ENCODE results near the gene KDM8.

KDM8 gene

DNA sequence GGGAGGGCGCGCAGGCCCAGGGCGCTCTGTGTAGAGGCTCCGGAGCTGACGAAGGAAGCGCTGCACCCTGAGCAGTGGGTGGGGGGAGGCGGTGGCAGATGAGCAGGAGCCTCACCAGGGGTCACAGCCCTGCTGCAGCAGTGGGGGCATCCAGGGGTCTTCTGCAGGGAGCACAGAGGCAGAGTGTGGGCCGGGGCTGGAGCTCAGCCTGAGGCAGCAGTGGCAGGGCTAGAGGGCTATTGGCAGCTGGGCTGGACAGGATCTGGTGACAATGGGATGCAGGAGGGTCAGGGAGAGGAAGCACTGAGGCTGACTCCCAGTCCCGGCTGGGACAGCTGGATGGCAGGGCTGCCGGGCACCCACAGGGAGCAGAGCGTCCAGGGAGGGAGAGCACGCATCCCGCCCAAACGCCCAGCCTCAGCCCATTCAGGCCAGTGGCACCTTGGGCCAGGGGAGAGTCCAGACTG, 21.0 kb downstream of the KDM8 start:
- Histone ChIP-seq H3K4me1 (ENCODE audit: insufficient read depth, low read length) (no peaks in the 10 kb centered on the region), H3K36me3 (ENCODE audit: insufficient read depth, low read length) (no peaks in the 10 kb centered on the region; the same call in 1 of the 2 replicates), H3K9me3 (ENCODE audit: control insufficient read depth, insufficient read depth, low read length) (no peaks in the 10 kb centered on the region), H3K9ac (ENCODE audit: low read depth, low read length) (no peak overlapping the region)

DNA sequence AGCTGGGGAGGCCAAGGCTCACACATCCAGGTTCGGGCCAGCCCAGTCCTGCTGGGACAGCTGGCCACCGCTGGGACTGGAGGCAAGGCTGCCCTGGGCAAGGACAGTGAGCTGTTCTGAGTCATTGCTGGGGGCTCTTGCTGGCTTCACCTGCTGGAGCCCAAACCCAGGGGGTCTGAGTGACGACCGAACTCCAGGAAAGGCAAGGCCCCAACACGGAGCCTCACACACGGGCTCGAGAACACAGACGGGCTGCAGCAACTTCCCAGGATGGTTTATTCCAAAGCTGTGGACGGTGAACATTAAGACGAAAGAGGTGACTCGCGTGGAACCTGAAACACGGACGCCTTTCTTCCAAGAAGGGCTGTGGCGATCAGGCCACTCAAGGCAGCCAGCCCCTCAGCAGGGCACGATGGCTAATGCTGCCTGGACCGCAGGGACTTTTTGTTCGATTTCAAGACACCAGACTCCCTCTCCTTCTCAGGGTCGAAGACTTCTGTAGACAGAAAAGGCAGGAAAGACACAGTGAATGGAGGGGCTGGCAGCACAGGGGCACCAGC, 21.5 kb downstream of the KDM8 start:
- Histone ChIP-seq H3K9ac (ENCODE audit: low read depth, low read length) (no peak overlapping the region), H3K9me3 (ENCODE audit: control insufficient read depth, insufficient read depth, low read length) (no peaks in the 10 kb centered on the region), H3K36me3 (ENCODE audit: insufficient read depth, low read length) (no peaks in the 10 kb centered on the region; the same call in 1 of the 2 replicates), H3K4me1 (ENCODE audit: insufficient read depth, low read length) (no peaks in the 10 kb centered on the region)

DNA sequence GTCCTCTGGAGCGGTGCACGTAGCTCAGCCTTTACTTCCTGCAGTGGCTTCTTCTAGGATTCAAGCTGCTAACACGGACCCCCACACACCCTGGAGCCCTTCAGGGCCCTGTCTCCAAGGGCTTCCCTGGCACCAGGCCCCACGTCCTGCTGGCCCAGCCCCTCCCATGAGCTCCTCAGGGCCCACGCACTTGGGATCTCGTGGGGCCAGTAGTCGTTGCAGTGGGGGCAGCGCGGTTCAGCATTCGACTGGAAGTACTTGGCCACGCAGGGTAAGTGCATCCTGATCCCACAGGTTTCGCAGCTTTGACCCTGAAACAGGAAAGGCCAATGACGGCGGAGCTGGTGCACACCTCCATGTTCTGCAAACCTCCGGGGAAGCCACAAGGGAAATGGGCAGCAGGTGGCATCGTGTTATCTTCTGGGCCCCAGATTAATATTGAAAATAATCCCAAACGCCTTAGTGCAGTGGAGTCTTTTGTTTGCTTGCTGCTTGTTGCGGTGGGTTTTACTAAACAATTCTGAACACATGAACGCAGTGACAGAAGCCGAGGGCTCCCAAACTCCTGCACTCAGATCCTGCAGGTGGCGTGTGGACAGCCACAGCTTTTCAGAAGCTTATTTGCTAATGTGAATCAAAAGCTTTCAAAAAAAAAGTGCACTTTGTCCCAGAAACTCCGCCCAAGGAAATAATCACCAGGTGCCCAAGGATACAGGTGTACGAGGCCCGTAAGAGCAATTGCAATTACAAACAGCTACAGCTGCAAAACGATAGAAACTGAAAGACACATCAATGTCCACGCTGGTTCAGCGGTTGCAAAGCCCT, 22.4 kb downstream of the KDM8 start:
- H3K4me1 ChIP-seq (ENCODE audit: insufficient read depth, low read length) = no peaks in the 10 kb centered on the region
- H3K36me3 ChIP-seq (ENCODE audit: insufficient read depth, low read length) = no peaks in the 10 kb centered on the region
- no peaks in the 10 kb centered on the region for H3K9me3 ChIP-seq (ENCODE audit: control insufficient read depth, insufficient read depth, low read length)
- H3K9ac ChIP-seq (ENCODE audit: low read depth, low read length) = no peak overlapping the region

DNA sequence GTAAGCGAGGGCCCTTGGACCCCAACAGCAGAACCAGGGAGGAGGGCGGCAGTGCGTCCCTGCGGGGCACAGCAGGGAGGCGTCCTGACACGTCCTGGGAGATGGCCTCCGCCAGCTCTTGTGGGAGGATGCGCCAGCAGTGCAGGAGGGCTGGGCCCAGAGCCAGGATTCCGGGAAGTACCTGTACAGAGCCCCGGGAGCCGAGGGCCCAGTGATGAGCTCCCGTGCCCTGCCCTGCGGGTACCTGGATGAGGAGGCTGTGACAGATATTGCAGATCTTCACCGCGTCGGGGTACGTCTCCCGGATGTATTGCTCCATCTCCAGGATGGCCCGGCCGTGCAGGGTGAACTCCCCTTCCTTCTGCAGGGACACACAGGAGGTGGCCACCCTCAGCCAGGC, 23.1 kb downstream of the KDM8 start:
- Histone ChIP-seq H3K4me1 (ENCODE audit: insufficient read depth, low read length) (no peaks in the 10 kb centered on the region), H3K9ac (ENCODE audit: low read depth, low read length) (no peak overlapping the region), H3K9me3 (ENCODE audit: control insufficient read depth, insufficient read depth, low read length) (no peaks in the 10 kb centered on the region), H3K36me3 (ENCODE audit: insufficient read depth, low read length) (no peaks in the 10 kb centered on the region)

DNA sequence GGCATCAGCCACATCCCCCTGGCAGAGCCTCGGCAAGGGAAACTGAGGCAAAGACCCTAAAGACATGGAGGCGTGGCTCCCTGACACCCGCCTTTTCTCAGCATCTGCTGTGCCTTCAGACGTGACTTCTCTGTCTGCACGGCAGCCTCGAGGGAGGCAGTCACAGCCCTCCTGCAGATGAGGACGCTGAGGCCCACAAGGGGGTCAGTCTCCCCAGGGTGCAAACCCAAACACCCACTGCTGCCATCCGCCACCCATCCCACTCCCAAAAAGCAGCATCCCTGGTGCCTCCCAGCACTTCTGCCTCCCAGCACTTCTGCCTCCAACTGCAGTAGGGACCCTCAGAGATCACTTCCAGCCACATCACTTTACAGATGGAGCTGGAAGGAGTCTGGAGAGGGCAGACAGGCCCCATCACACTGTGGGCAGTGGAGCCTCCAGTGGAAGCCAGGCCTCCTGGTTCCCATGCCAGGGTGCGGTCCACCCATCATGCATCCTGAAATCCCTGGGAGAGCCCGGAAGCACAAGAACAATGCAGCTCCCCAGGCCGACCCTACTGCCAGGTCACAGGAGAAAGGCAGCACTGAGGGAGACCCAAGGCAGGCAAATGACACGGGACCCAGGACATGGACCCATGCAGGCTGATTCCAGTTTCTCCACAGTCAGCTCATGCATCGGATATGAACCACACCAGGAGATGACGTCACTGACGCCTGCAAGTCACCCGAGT, 23.8 kb downstream of the KDM8 start:
- Histone ChIP-seq H3K4me1 (ENCODE audit: insufficient read depth, low read length) (no peaks in the 10 kb centered on the region), H3K9ac (ENCODE audit: low read depth, low read length) (no peak overlapping the region)

DNA sequence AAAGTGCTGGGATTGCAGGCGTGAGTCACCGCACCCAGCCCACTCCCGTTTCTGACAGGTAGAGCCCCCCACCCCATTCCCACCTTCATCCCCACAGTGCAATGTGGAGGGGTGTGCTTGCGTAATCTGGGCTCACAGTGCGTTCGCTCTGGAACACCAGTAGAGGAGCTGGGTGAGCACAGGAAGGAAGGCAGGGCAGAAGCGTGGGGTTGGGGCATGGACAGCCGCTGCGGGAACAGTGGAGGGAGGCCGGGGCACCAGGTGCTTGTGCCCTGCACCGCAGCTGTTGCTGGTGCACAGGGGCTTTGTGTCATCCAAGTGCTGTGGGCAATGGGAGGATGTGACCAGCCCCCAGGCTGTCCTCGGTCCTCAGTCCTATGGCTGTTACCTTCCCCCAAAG, 24.7 kb downstream of the KDM8 start:
- Histone ChIP-seq H3K36me3 (ENCODE audit: insufficient read depth, low read length) (no peaks in the 10 kb centered on the region), H3K4me1 (ENCODE audit: insufficient read depth, low read length) (no peaks in the 10 kb centered on the region), H3K9ac (ENCODE audit: low read depth, low read length) (no peak overlapping the region), H3K9me3 (ENCODE audit: control insufficient read depth, insufficient read depth, low read length) (no peaks in the 10 kb centered on the region)

More for the DNA sequence above, 23.8 kb downstream of the KDM8 start:
- H3K36me3 ChIP-seq (ENCODE audit: insufficient read depth, low read length) = no peaks in the 10 kb centered on the region
- H3K9me3 ChIP-seq (ENCODE audit: control insufficient read depth, insufficient read depth, low read length) = no peaks in the 10 kb centered on the region

DNA sequence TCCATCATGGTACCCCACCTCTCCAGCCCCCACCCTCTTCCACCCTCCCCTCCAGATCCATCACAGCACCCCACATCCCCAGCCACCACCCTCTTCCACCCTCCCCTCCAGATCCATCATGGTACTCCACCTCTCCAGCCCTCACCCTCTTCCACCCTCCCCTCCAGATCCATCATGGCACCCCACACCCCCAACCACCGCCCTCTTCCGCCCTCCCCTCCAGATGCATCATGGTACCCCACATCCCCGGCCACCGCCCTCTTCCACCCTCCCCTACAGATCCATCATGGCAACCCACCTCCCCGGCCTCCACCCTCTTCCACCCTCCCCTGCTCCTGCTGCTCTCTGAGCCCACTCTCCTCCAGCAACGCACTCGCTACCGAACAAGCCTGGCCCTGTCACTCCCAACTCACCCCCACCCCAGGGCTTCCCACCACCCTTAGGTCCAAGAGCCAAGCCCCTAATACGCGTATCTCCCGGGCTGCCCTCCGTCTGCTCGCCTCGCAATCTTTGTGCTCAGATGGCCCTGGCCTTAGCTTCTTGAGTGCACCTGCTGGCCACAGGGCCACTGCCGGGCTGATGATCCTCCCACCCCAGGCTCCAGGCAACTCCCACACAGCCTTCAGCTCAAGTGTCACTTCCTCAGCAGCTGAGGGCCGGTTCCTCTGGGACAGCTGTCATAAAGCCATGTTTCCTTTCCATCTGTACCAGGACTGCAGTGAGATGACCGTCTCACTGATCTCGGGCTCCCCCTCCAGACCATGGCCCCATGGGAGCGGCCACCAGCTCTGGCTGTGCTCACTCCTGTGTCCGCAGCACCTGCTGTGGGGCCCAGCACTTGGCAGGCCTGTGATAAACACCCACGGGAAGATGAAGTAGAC, 25.5 kb downstream of the KDM8 start:
- Histone ChIP-seq H3K9ac (ENCODE audit: low read depth, low read length) (no peak overlapping the region), H3K4me1 (ENCODE audit: insufficient read depth, low read length) (no peaks in the 10 kb centered on the region)

DNA sequence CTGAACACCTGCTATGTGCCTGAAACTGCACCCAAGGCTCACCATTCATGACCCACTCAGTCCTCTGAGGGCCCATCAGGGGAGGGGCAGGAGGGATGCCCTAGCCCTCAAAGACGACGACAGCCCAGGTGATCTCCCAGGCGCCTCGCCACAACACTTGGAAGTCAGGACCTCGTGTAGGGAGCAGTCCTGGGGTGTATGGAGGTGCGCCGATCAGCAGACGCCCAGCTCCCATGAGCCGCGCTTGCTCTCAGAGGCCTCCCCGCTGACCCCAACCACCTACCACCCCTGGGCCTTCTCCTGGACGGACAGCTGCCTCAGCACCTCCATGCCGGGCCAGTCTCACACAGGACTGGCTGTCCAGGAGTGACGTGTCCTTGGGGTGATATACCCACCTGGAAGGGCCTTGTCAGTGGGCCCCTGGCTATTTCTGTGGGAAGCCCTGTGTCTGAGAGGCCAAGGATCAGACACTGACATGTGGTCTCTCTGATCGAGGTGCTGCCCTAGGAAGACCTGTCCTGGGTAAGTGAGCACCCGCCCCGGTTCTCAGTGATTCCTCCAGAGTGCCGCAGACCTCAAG, 26.7 kb downstream of the KDM8 start:
- H3K36me3 ChIP-seq (ENCODE audit: insufficient read depth, low read length) = no peaks in the 10 kb centered on the region; the same call in 1 of the 2 replicates
- H3K4me1 ChIP-seq (ENCODE audit: insufficient read depth, low read length) = no peaks in the 10 kb centered on the region
- no peak overlapping the region for H3K9ac ChIP-seq (ENCODE audit: low read depth, low read length)
- H3K9me3 ChIP-seq (ENCODE audit: control insufficient read depth, insufficient read depth, low read length) = no peaks in the 10 kb centered on the region

More for the DNA sequence above, 25.5 kb downstream of the KDM8 start:
- H3K36me3 ChIP-seq (ENCODE audit: insufficient read depth, low read length) = no peaks in the 10 kb centered on the region
- no peaks in the 10 kb centered on the region for H3K9me3 ChIP-seq (ENCODE audit: control insufficient read depth, insufficient read depth, low read length)

DNA sequence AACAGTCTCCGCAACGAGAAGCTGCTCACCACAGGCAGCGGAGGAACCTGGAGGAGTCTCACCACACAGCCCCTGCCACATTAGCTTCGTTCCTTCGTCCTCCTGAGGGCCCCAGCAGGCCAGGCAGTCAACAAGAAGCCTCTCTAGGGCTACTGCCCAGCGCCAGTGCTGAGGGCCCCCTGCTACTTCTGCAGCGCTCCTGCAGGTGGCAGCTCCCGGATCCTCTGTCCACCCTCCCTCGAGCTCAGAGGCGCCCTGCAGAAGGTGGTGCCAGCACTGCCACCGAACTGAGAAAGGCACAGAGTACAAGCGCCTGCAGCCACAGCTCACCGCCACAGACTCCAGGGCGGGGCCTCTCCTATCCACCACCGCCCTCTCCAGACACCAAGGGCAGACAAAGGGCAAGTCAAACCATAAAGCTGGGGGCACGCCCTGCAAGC, 27.3 kb downstream of the KDM8 start:
- Histone ChIP-seq H3K36me3 (ENCODE audit: insufficient read depth, low read length) (no peaks in the 10 kb centered on the region; the same call in 1 of the 2 replicates), H3K9me3 (ENCODE audit: control insufficient read depth, insufficient read depth, low read length) (no peaks in the 10 kb centered on the region), H3K9ac (ENCODE audit: low read depth, low read length) (no peak overlapping the region), H3K4me1 (ENCODE audit: insufficient read depth, low read length) (no peaks in the 10 kb centered on the region)

DNA sequence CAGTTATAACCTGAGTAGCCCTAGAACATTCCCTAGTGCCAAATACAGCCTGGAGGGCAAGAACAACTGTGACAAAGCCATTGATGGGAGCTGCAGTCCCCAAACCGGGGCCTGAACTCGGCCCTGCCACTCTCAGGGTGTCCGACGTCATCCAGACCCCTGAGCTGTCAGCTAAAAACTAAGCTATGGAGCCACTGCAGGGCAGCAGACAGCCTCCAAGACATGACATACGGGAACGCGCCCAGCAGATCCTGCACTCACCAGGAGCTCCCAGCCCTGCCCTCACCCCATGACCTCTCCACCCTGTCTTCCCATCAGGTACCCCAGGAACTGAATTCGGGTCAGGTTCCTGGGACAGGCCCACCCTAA, 28.4 kb downstream of the KDM8 start:
- Histone ChIP-seq H3K9ac (ENCODE audit: low read depth, low read length) (no peak overlapping the region), H3K9me3 (ENCODE audit: control insufficient read depth, insufficient read depth, low read length) (no peaks in the 10 kb centered on the region), H3K36me3 (ENCODE audit: insufficient read depth, low read length) (no peaks in the 10 kb centered on the region; the same call in 1 of the 2 replicates), H3K4me1 (ENCODE audit: insufficient read depth, low read length) (no peaks in the 10 kb centered on the region; the same call in 1 of the 2 replicates)

DNA sequence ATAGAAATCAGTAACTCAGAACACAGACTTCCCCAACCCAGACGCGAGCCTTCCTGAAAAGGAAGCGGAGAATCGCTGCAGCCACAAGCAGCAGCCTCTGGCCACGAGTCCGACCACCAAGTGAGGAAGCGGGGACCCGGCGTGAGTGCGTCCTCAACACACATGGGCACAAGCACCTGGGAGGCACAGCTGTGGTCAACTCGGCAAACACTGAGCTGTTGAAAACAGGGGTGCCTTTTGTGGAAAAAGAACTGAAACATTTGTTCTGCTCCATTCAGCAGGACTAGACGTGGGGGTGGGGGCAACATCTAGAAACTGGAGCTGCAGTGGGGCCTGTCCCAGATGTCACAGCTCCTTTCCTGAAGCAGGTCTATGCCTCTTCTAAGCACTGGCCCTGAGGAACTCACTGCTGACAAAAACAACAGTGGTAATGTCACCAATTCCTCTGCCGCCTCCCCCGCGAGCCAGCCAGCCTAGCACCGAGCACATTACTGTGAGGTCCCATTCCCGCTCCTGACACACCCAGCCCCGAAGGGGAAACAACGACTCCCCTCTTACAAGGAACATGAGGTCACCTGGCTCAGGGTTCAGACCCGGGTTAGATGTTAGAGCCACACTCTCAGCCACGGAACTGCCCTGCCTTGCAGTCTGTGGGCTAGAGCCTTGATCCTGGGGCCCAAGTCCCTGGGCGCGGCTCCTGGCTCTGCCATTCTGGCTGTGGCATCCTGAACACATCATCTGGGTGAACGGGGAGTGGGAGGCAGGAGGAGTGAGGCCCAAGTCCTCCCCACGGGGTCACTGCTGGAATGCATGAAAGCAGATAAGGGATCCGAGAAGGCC, 29.0 kb downstream of the KDM8 start:
- H3K9ac ChIP-seq (ENCODE audit: low read depth, low read length) = no peak overlapping the region
- H3K9me3 ChIP-seq (ENCODE audit: control insufficient read depth, insufficient read depth, low read length) = no peaks in the 10 kb centered on the region
- H3K4me1 ChIP-seq (ENCODE audit: insufficient read depth, low read length) = peaks cover 4% of the 10 kb centered on the region; the same call in 1 of the 2 replicates
- H3K36me3 ChIP-seq (ENCODE audit: insufficient read depth, low read length) = no peaks in the 10 kb centered on the region; the same call in 1 of the 2 replicates

DNA sequence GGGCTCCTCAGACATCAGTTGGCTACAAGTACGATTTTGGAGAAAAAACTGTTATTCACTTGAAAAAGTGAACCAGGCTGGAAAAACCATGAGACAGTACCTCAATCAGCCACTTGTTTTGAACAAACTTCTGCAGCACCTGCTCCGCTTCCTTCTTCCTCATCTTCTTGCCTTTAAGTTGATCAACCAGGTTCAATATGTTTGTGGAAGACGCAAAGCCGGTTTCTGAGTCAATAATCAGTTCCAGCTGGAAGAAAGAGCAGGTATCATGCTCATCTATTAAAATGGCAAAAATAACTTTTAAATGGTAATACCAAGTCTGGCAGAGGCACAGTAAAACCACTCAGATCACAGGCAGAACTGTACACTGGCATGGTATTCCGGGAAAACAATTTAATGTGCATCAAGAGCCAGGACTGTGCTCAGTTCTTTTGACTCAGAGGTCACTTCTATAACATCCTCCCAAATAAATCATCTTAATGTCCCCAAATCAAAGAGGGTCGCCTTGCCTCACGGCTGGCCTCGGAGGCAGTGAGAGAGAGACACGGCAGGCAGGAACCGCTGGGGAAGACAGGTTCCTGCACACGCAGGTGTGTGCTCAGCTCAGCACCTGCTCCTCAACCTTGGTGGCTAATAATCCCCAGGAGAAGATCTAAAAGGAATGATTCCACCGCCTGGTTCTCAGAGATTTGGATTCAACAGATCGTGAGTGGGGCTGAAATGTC, 29.7 kb downstream of the KDM8 start:
- no peaks in the 10 kb centered on the region for H3K9me3 ChIP-seq (ENCODE audit: control insufficient read depth, insufficient read depth, low read length)
- peaks cover 9% of the 10 kb centered on the region for H3K4me1 ChIP-seq (ENCODE audit: insufficient read depth, low read length)
- no peaks in the 10 kb centered on the region; the same call in 1 of the 2 replicates for H3K36me3 ChIP-seq (ENCODE audit: insufficient read depth, low read length)
- H3K9ac ChIP-seq (ENCODE audit: low read depth, low read length) = no peak overlapping the region
